SK-N-SH (cell line): ENCODE data around the gene CALHM1. TPM values are rescaled to one million over a fixed set of nuclear protein-coding genes. Genes with fewer than 3 reads are reported as not detected.

Source experiments
- CTCF ChIA-PET: fragments of 300-600, 350-600 bp; formaldehyde crosslinking; extraction: SDS; loops from one replicate; lab custom pipeline; 2021; lab: Yijun Ruan, JAX
- POLR2A ChIA-PET: fragments of 350-600 bp; sonication (Branson Sonifier 250); formaldehyde crosslinking; extraction: SDS; loops from one replicate; lab custom pipeline; 2020; ENCODE audit warnings: antibody characterized with exemption, inconsistent platforms; lab: Yijun Ruan, JAX
- DNase-seq: peaks from one replicate; pipeline ENCODE4 v3.0.0; 2012
- H2AFZ ChIP-seq: fragments of 200-600 bp; sonication (generic); 2 replicates; pipeline ENCODE4 v1.8.1; 2016; ENCODE audit warnings: antibody characterized with exemption, mild to moderate bottlenecking, low read depth
- H3F3A ChIP-seq: fragments of 200-600 bp; sonication (generic); replicated peaks from 2 replicates; pipeline ENCODE3; 2016; ENCODE audit warnings: antibody characterized with exemption, mild to moderate bottlenecking; ENCODE audit not compliant: insufficient read depth
- H3K27ac ChIP-seq, 2 experiments: fragments of 200-500 bp in 1 of 2; fragments of 200-600 bp in 1 of 2; sonication (Bioruptor generic) in 1 of 2; sonication (generic), shearing (Covaris generic) in 1 of 2; 2 replicates each; pipeline versions ENCODE4 v1.5.1 to v1.6.1; 2014 to 2016; ENCODE audit warnings: low read depth in 2 of 2, inconsistent platforms in 1 of 2, low read length in 1 of 2, mild to moderate bottlenecking in 1 of 2, mixed read lengths in 1 of 2
- H3K27me3 ChIP-seq: fragments of 200-600 bp; sonication (generic), shearing (Covaris generic); 2 replicates; pipeline ENCODE4 v1.6.1; 2016; ENCODE audit warnings: mixed run types; ENCODE audit not compliant: insufficient read depth
- H3K36me3 ChIP-seq, 2 experiments: fragments of 200-500 bp in 1 of 2; fragments of 200-600 bp in 1 of 2; sonication (Bioruptor generic) in 1 of 2; sonication (generic) in 1 of 2; replicated peaks in 1 of 2; 2 replicates each; pipeline versions ENCODE3 to v1.5.1; 2014 to 2016; ENCODE audit warnings: low read length in 1 of 2, mild to moderate bottlenecking in 1 of 2; ENCODE audit not compliant: insufficient read depth in 2 of 2, control insufficient read depth in 1 of 2
- H3K4me1 ChIP-seq, 2 experiments: fragments of 200-500 bp in 1 of 2; fragments of 200-600 bp in 1 of 2; sonication (Bioruptor generic) in 1 of 2; sonication (generic), shearing (Covaris generic) in 1 of 2; 2 replicates each; pipeline versions ENCODE4 v1.5.1 to v1.6.1; 2014 to 2016; ENCODE audit warnings: low read depth in 1 of 2, low read length in 1 of 2, mixed run types in 1 of 2; ENCODE audit not compliant: insufficient read depth in 2 of 2, control insufficient read depth in 1 of 2
- H3K4me2 ChIP-seq: fragments of 200-600 bp; sonication (generic), shearing (Covaris generic); 2 replicates; pipeline ENCODE4 v1.6.1; 2017; ENCODE audit warnings: mixed run types
- H3K4me3 ChIP-seq, 2 experiments: fragments of 200-500 bp in 1 of 2; fragments of 200-600 bp in 1 of 2; sonication (Bioruptor generic) in 1 of 2; sonication (generic), shearing (Covaris generic) in 1 of 2; 2 replicates each; pipeline versions ENCODE4 v1.5.1 to v1.8.1; 2014 to 2016; ENCODE audit warnings: low read depth in 2 of 2, inconsistent platforms in 1 of 2, low read length in 1 of 2, mild to moderate bottlenecking in 1 of 2, mixed read lengths in 1 of 2, moderate library complexity in 1 of 2
- H3K79me2 ChIP-seq: fragments of 200-600 bp; sonication (generic); 2 replicates; pipeline ENCODE4 v1.8.1; 2017; ENCODE audit warnings: mild to moderate bottlenecking; ENCODE audit not compliant: insufficient read depth
- H3K9ac ChIP-seq: fragments of 200-600 bp; sonication (generic); 2 replicates; pipeline ENCODE4 v1.6.1; 2017; ENCODE audit warnings: mixed run types
- H3K9me2 ChIP-seq: fragments of 200-600 bp; sonication (generic); 2 replicates; pipeline ENCODE4 v1.6.1; 2017; ENCODE audit warnings: mixed run types
- H3K9me3 ChIP-seq: fragments of 200-600 bp; sonication (generic); 2 replicates; pipeline ENCODE4 v1.6.1; 2017; ENCODE audit warnings: mixed run types, mild to moderate bottlenecking, moderate library complexity
- H4K20me1 ChIP-seq: fragments of 200-600 bp; sonication (generic); 2 replicates; pipeline ENCODE4 v1.6.1; 2017; ENCODE audit warnings: mild to moderate bottlenecking, mixed run types; ENCODE audit not compliant: insufficient read depth
- CHD2 ChIP-seq: fragments of 150-350 bp; IDR thresholded peaks from 2 replicates; pipeline ENCODE4 v1.6.1; 2018; ENCODE audit warnings: low read length; ENCODE audit not compliant: partially characterized antibody
- ELF1 ChIP-seq: IDR thresholded peaks from 2 replicates; pipeline ENCODE4 v1.4.0; 2012
- EP300 ChIP-seq, 2 experiments: IDR thresholded peaks; 2 replicates each; pipeline versions ENCODE4 v1.4.0 to v1.6.1; 2012; ENCODE audit warnings: borderline replicate concordance in 1 of 2, low read depth in 1 of 2, low read length in 1 of 2
- EZH2phosphoT487 ChIP-seq: fragments of 200-600 bp; sonication (generic); IDR thresholded peaks from 2 replicates; pipeline ENCODE4 v1.6.1; 2017; ENCODE audit warnings: low read depth, mixed run types, mild to moderate bottlenecking, antibody characterized with exemption, moderate library complexity, borderline replicate concordance
- FOSL2 ChIP-seq: IDR thresholded peaks from 2 replicates; pipeline ENCODE4 v1.4.0; 2012; ENCODE audit warnings: low read depth, mild to moderate bottlenecking, moderate library complexity, borderline replicate concordance
- FOXJ3 ChIP-seq: sonication (generic); formaldehyde crosslinking; IDR thresholded peaks from 2 replicates; pipeline ENCODE4 v1.5.1; 2020; ENCODE audit warnings: mild to moderate bottlenecking, missing genetic modification reagents
- FOXM1 ChIP-seq: IDR thresholded peaks from 2 replicates; pipeline ENCODE4 v1.4.0; 2012; ENCODE audit warnings: low read depth, mild to moderate bottlenecking
- GABPA ChIP-seq: IDR thresholded peaks from 2 replicates; pipeline ENCODE4 v1.4.0; 2012; ENCODE audit warnings: low read depth, mild to moderate bottlenecking
- GATA2 ChIP-seq: sonication (generic); formaldehyde crosslinking; IDR thresholded peaks from 2 replicates; pipeline ENCODE4 v1.5.0; 2020; ENCODE audit warnings: mild to moderate bottlenecking, missing genetic modification reagents
- JUND ChIP-seq: IDR thresholded peaks from 2 replicates; pipeline ENCODE4 v1.4.0; 2012
- MAX ChIP-seq: IDR thresholded peaks from 2 replicates; pipeline ENCODE4 v1.4.0; 2012; ENCODE audit warnings: low read depth
- MEF2A ChIP-seq: IDR thresholded peaks from 2 replicates; pipeline ENCODE4 v1.4.0; 2012; ENCODE audit warnings: low read depth, borderline replicate concordance
- MXI1 ChIP-seq: IDR thresholded peaks from 2 replicates; pipeline ENCODE4 v1.6.1; 2012; ENCODE audit warnings: mild to moderate bottlenecking, low read depth, low read length, improper control_type of control experiment
- NFIC ChIP-seq: IDR thresholded peaks from 2 replicates; pipeline ENCODE4 v1.4.0; 2012; ENCODE audit warnings: borderline replicate concordance
- NRF1 ChIP-seq: IDR thresholded peaks from 2 replicates; pipeline ENCODE4 v1.6.1; 2012; ENCODE audit warnings: low read depth, mild to moderate bottlenecking, low read length
- PBX3 ChIP-seq: IDR thresholded peaks from 2 replicates; pipeline ENCODE4; 2012
- POLR2AphosphoS5 ChIP-seq: IDR thresholded peaks from 2 replicates; pipeline ENCODE4 v1.6.1; 2012; ENCODE audit warnings: low read depth, low read length
- RAD21 ChIP-seq: IDR thresholded peaks from 2 replicates; pipeline ENCODE4 v1.6.1; 2012; ENCODE audit warnings: mild to moderate bottlenecking, low read length
- RCOR1 ChIP-seq: fragments of 150-350 bp; IDR thresholded peaks from 2 replicates; pipeline ENCODE4 v1.6.1; 2017; ENCODE audit warnings: antibody characterized with exemption, low read length
- RFX5 ChIP-seq: IDR thresholded peaks from 2 replicates; pipeline ENCODE4 v1.6.1; 2012; ENCODE audit warnings: mild to moderate bottlenecking, improper control_type of control experiment, low read length
- SIN3A ChIP-seq: IDR thresholded peaks from 2 replicates; pipeline ENCODE4 v1.6.1; 2012; ENCODE audit warnings: low read depth, mild to moderate bottlenecking, low read length, moderate library complexity, borderline replicate concordance
- SMC3 ChIP-seq: IDR thresholded peaks from 2 replicates; pipeline ENCODE4 v1.6.1; 2012; ENCODE audit warnings: low read depth, low read length, improper control_type of control experiment
- TCF12 ChIP-seq: IDR thresholded peaks from 2 replicates; pipeline ENCODE4 v1.4.0; 2012
- TEAD4 ChIP-seq: IDR thresholded peaks from 2 replicates; pipeline ENCODE4 v1.4.0; 2012; ENCODE audit warnings: mild to moderate bottlenecking, borderline replicate concordance; ENCODE audit not compliant: insufficient read depth
- YY1 ChIP-seq: IDR thresholded peaks from 2 replicates; pipeline ENCODE4 v1.4.0; 2012; ENCODE audit warnings: low read depth, mild to moderate bottlenecking
- WGBS: methylation state at CpG from one replicate; pipeline ENCODE4 v1.1.6; 2017; ENCODE audit warnings: low lambda C conversion rate; 5-methylcytosine and 5-hydroxymethylcytosine counted together
- polyA plus RNA-seq, 3 experiments: library from polyadenylated mRNA; depleted of rRNA; stranded (reverse); fragments of >200 nt; gene quantifications; 2 replicates each; pipeline ENCODE4 v1.2.3, GENCODE V29; 2012
- TF ChIP-seq, protein P1 (sequence below): fragments of 150-350 bp; IDR thresholded peaks from 2 replicates; pipeline ENCODE4 v1.6.1; 2017; ENCODE audit warnings: antibody characterized with exemption, low read length, low read depth, borderline replicate concordance
- TF ChIP-seq, protein P2 (sequence below): IDR thresholded peaks from 2 replicates; pipeline ENCODE4 v1.4.0; 2012; ENCODE audit warnings: low read depth, borderline replicate concordance
- TF ChIP-seq, protein P3 (sequence below): fragments of 200-600 bp; sonication (generic); IDR thresholded peaks from 2 replicates; pipeline ENCODE4 v1.6.1; 2017; ENCODE audit warnings: antibody characterized with exemption, mild to moderate bottlenecking, moderate library complexity

Gene CALHM1
- polyA plus RNA-seq, 1 of the 3 experiments (the other 2 are of a cell fraction), result not detected

GRCh38 chr10:103491729-103492364 lies 33.1 kb upstream of the CALHM1 start:
- H3K79me2 ChIP-seq, result no peaks in the 10 kb centered on the region
- peaks cover 0 to 32% of the 10 kb centered on the region in 2 experiments; a peak in 2 of 4 replicates for H3K4me1 ChIP-seq
- H3K4me3 ChIP-seq, result no peak overlapping the region
- H3K36me3 ChIP-seq, result no peaks in the 10 kb centered on the region
- CTCF ChIA-PET, result interaction anchor here (0.8 to 3.5 kb wide), 10 partner anchors 8 to 75 kb away, joined by 3 to 27 read pairs (median 5); no protein-coding TSS in a partner anchor
- H3K9me2 ChIP-seq, result no peaks in the 10 kb centered on the region
- H3K27me3 ChIP-seq, result peaks cover 31% of the 10 kb centered on the region
- DNase-seq, result peak; percentile 86
- POLR2A ChIA-PET, result interaction anchor here (2.4 kb wide), 1 partner anchor 11 kb away, joined by 13 read pairs; no protein-coding TSS in a partner anchor
- H2AFZ ChIP-seq, result no peak overlapping the region
- H3K4me2 ChIP-seq, result 0 out of 2 replicates have a peak overlapping the region, but pooled peaks have one; percentile 16
- peaks cover 9% of the 10 kb centered on the region for H3F3A ChIP-seq
- H4K20me1 ChIP-seq, result no peaks in the 10 kb centered on the region
- peak overlapping the region; percentile 21 to 76; a peak in 3 of 4 replicates for H3K27ac ChIP-seq
- no peak overlapping the region for H3K9ac ChIP-seq
- WGBS, result 42% methylated on average over 7 of the region's 7 CpGs
- no peaks in the 10 kb centered on the region for H3K9me3 ChIP-seq
- TF ChIP-seq NFIC (no peak; the same call in 1 of the 2 replicates), CHD2 (no peak), GATA2 (CRISPR knock-in tag) (no peak), SIN3A (peak; percentile 37; the same call in 1 of the 2 replicates), RAD21 (no peak), FOSL2 (peak; percentile 84), GABPA (no peak), JUND (peak; percentile 90), ELF1 (no peak), YY1 (no peak), RCOR1 (peak; percentile 86), RFX5 (no peak), FOXJ3 (CRISPR knock-in tag) (no peak), POLR2AphosphoS5 (peak; percentile 14; the same call in 1 of the 2 replicates), EP300 (IDR thresholded peaks at IDR 0.05; ENCODE audit: borderline replicate concordance in 1 of 2, low read depth in 1 of 2, low read length in 1 of 2) (peak in 1 of 2 experiments; percentile 23; a peak in 1 of 4 replicates), MAX (peak; percentile 78), SMC3 (no peak; the same call in 1 of the 2 replicates), TCF12 (peak; percentile 88), MEF2A (no peak), MXI1 (peak; percentile 87), TEAD4 (0 out of 2 replicates have a peak, but pooled peaks have one; percentile 66), NRF1 (no peak), FOXM1 (no peak), PBX3 (peak; percentile 74), EZH2phosphoT487 (no peak)
- TF ChIP-seq, protein P1, sequence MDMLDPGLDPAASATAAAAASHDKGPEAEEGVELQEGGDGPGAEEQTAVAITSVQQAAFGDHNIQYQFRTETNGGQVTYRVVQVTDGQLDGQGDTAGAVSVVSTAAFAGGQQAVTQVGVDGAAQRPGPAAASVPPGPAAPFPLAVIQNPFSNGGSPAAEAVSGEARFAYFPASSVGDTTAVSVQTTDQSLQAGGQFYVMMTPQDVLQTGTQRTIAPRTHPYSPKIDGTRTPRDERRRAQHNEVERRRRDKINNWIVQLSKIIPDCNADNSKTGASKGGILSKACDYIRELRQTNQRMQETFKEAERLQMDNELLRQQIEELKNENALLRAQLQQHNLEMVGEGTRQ, result peak; percentile 70; the same call in 1 of the 2 replicates
- TF ChIP-seq, protein P2, sequence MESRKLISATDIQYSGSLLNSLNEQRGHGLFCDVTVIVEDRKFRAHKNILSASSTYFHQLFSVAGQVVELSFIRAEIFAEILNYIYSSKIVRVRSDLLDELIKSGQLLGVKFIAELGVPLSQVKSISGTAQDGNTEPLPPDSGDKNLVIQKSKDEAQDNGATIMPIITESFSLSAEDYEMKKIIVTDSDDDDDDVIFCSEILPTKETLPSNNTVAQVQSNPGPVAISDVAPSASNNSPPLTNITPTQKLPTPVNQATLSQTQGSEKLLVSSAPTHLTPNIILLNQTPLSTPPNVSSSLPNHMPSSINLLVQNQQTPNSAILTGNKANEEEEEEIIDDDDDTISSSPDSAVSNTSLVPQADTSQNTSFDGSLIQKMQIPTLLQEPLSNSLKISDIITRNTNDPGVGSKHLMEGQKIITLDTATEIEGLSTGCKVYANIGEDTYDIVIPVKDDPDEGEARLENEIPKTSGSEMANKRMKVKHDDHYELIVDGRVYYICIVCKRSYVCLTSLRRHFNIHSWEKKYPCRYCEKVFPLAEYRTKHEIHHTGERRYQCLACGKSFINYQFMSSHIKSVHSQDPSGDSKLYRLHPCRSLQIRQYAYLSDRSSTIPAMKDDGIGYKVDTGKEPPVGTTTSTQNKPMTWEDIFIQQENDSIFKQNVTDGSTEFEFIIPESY, result no peak
- TF ChIP-seq, protein P3, sequence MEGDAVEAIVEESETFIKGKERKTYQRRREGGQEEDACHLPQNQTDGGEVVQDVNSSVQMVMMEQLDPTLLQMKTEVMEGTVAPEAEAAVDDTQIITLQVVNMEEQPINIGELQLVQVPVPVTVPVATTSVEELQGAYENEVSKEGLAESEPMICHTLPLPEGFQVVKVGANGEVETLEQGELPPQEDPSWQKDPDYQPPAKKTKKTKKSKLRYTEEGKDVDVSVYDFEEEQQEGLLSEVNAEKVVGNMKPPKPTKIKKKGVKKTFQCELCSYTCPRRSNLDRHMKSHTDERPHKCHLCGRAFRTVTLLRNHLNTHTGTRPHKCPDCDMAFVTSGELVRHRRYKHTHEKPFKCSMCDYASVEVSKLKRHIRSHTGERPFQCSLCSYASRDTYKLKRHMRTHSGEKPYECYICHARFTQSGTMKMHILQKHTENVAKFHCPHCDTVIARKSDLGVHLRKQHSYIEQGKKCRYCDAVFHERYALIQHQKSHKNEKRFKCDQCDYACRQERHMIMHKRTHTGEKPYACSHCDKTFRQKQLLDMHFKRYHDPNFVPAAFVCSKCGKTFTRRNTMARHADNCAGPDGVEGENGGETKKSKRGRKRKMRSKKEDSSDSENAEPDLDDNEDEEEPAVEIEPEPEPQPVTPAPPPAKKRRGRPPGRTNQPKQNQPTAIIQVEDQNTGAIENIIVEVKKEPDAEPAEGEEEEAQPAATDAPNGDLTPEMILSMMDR, result no peak
